HG03095 (cell line): ENCODE data around the gene ITGA5.
"Not testable (repeated sequence)": the region's sequence is repeated elsewhere in the genome, so short reads cannot be mapped to it uniquely, and the experiment has no call there.

Experiments used
- ATAC-seq: cut with Tn5 transposase; IDR thresholded peaks from one replicate; pipeline ENCODE4 v1.9.1; 2021; ENCODE audit warnings: moderate library complexity; ENCODE audit not compliant: unreplicated experiment

ITGA5 gene

GRCh38 chr12:54356228-54356627 lies 62.8 kb downstream of the ITGA5 start:
- no peak for ATAC-seq

- ATAC-seq, result no peak
Observed at GRCh38 chr12:54355104-54355815, 63.8 kb downstream of the ITGA5 start.

- not testable (repeated sequence) for ATAC-seq
Observed at GRCh38 chr12:54354271-54354670, 64.8 kb downstream of the ITGA5 start.

- ATAC-seq, result no peak
Observed at GRCh38 chr12:54352891-54353874, 65.9 kb downstream of the ITGA5 start.

GRCh38 chr12:54352022-54352531 lies 67.0 kb downstream of the ITGA5 start:
- ATAC-seq, result no peak

GRCh38 chr12:54351341-54351740 lies 67.7 kb downstream of the ITGA5 start:
- no peak for ATAC-seq

- ATAC-seq, result no peak
Observed at GRCh38 chr12:54350743-54351142, 68.3 kb downstream of the ITGA5 start.

GRCh38 chr12:54349679-54350078 lies 69.4 kb downstream of the ITGA5 start:
- no peak for ATAC-seq

- no peak for ATAC-seq
Observed at GRCh38 chr12:54349036-54349435, 70.0 kb downstream of the ITGA5 start.
